Activated CD4-positive, alpha-beta T cell treated with anti-CD3 and anti-CD28 coated beads for 36 hours (primary cell): Measurements from ENCODE around the gene TRPM3. TPM values are rescaled to one million over a fixed set of nuclear protein-coding genes. Genes with fewer than 3 reads are reported as not detected.
A peak's percentile ranks its signal among the peaks of the same experiment; 100 is the strongest.

Experiments used
- ATAC-seq: fragments of 200-7000 bp; cut with Tn5 transposase; one replicate; pipeline ENCODE4 v1.10.0; 2021; ENCODE audit warnings: mild to moderate bottlenecking, moderate library complexity
- CTCF ChIA-PET: fragments of 350-600 bp; sonication (Branson Sonifier 250); formaldehyde crosslinking; loops from one replicate; lab custom pipeline; 2021; ENCODE audit warnings: antibody characterized with exemption; lab: Charles Lee
- POLR2A ChIA-PET: fragments of 350-600 bp; sonication (Branson Sonifier 250); formaldehyde crosslinking; loops from one replicate; lab custom pipeline; 2021; ENCODE audit warnings: antibody characterized with exemption, inconsistent platforms; lab: Charles Lee
- DNase-seq: peaks from one replicate; pipeline ENCODE4 v3.0.0-alpha.2; 2020
- H3K27ac Mint-ChIP-seq: one replicate; pipeline ENCODE4 v1.8.0; 2021; ENCODE audit warnings: mixed read lengths
- H3K27me3 Mint-ChIP-seq: one replicate; pipeline ENCODE4 v1.8.0; 2021; ENCODE audit warnings: mixed read lengths
- H3K36me3 Mint-ChIP-seq: one replicate; pipeline ENCODE4 v1.8.0; 2021; ENCODE audit warnings: low read depth, mixed read lengths
- H3K4me1 Mint-ChIP-seq: one replicate; pipeline ENCODE4 v1.8.0; 2021; ENCODE audit warnings: mixed read lengths
- H3K4me3 Mint-ChIP-seq: one replicate; pipeline ENCODE4 v1.8.0; 2021; ENCODE audit warnings: mild to moderate bottlenecking, moderate library complexity, mixed read lengths
- H3K9me3 Mint-ChIP-seq: one replicate; pipeline ENCODE4 v1.8.0; 2021; ENCODE audit warnings: low read depth, mixed read lengths
- intact Hi-C, 2 experiments: fragments of 100-400 bp; cut with DNase I in 1 of 2; cut with micrococcal nuclease in 1 of 2; formaldehyde crosslinking; loops; one replicate each; pipeline versions ENCODE4 v1.14.2 to v1.15.1; 2022 to 2024; cut with DNase I, micrococcal nuclease
- total RNA-seq, 2 experiments: library from RNA; stranded (reverse); gene quantifications; one replicate each; pipeline ENCODE4 v1.2.3, GENCODE V29; 2021

The TRPM3 gene
- total RNA-seq, 2 experiments from 2014 or later = not detected

GRCh38 chr9:70493029-70493428, 628.4 kb downstream of the TRPM3 start:
- no peak overlapping the region for H3K27ac Mint-ChIP-seq
- POLR2A ChIA-PET = no interaction called here
- peaks cover 7% of the 10 kb centered on the region for H3K27me3 Mint-ChIP-seq
- H3K9me3 Mint-ChIP-seq = no peaks in the 10 kb centered on the region
- peaks cover 16% of the 10 kb centered on the region for H3K4me1 Mint-ChIP-seq
- CTCF ChIA-PET = no interaction called here
- H3K4me3 Mint-ChIP-seq = no peak overlapping the region
- ATAC-seq (no peak), DNase-seq (no peak)
- H3K36me3 Mint-ChIP-seq = no peaks in the 10 kb centered on the region
- intact Hi-C loops = no loop called here

GRCh38 chr9:70492319-70492777, 629.1 kb downstream of the TRPM3 start:
- no peak overlapping the region for H3K27ac Mint-ChIP-seq
- ChIA-PET POLR2A (no interaction called here), CTCF (no interaction called here)
- ATAC-seq (no peak), DNase-seq (no peak)
- intact Hi-C loops = loop anchor here in 1 of 2 experiments (1.0 kb wide), 1 partner anchor 15 kb away; no protein-coding TSS in a partner anchor
- peaks cover 16% of the 10 kb centered on the region for H3K4me1 Mint-ChIP-seq
- no peaks in the 10 kb centered on the region for H3K36me3 Mint-ChIP-seq
- H3K9me3 Mint-ChIP-seq = no peaks in the 10 kb centered on the region
- H3K27me3 Mint-ChIP-seq = peaks cover 7% of the 10 kb centered on the region
- no peak overlapping the region for H3K4me3 Mint-ChIP-seq

GRCh38 chr9:70491426-70492318, 629.7 kb downstream of the TRPM3 start:
- CTCF ChIA-PET = no interaction called here
- ATAC-seq = no peak
- H3K36me3 Mint-ChIP-seq = no peaks in the 10 kb centered on the region

GRCh38 chr9:70490478-70490877, 630.9 kb downstream of the TRPM3 start:
- Mint-ChIP-seq H3K27me3 (peaks cover 7% of the 10 kb centered on the region), H3K4me1 (peaks cover 14% of the 10 kb centered on the region), H3K9me3 (no peaks in the 10 kb centered on the region), H3K27ac (no peak overlapping the region), H3K4me3 (no peak overlapping the region), H3K36me3 (no peaks in the 10 kb centered on the region)
- POLR2A ChIA-PET = no interaction called here
- DNase-seq (no peak), ATAC-seq (peak; percentile 73)
- intact Hi-C loops = loop anchor here in 1 of 2 experiments (2.0 kb wide), 1 partner anchor 150 kb away; no protein-coding TSS in a partner anchor
- CTCF ChIA-PET = no interaction called here

More at GRCh38 chr9:70491426-70492318, 629.7 kb downstream of the TRPM3 start:
- intact Hi-C loops = loop anchor here in 1 of 2 experiments (1.0 to 2.0 kb wide), 2 partner anchors 14 to 151 kb away; no protein-coding TSS in a partner anchor
- peak; percentile 11 for DNase-seq
- H3K9me3 Mint-ChIP-seq = no peaks in the 10 kb centered on the region
- no peak overlapping the region for H3K4me3 Mint-ChIP-seq
- no peak overlapping the region for H3K27ac Mint-ChIP-seq
- peaks cover 16% of the 10 kb centered on the region for H3K4me1 Mint-ChIP-seq
- POLR2A ChIA-PET = no interaction called here
- peaks cover 7% of the 10 kb centered on the region for H3K27me3 Mint-ChIP-seq

- H3K4me3 Mint-ChIP-seq = no peak overlapping the region
- no peak for ATAC-seq
- H3K4me1 Mint-ChIP-seq = peaks cover 13% of the 10 kb centered on the region
- H3K27ac Mint-ChIP-seq = no peak overlapping the region
- no peak for DNase-seq
- H3K36me3 Mint-ChIP-seq = no peaks in the 10 kb centered on the region
- H3K9me3 Mint-ChIP-seq = no peaks in the 10 kb centered on the region
- peaks cover under 1% of the 10 kb centered on the region for H3K27me3 Mint-ChIP-seq
- ChIA-PET POLR2A (no interaction called here), CTCF (interaction anchor here (0.7 to 1.1 kb wide), 2 partner anchors 89 to 113 kb away, joined by 3 to 4 read pairs; no protein-coding TSS in a partner anchor)
- intact Hi-C loops = loop anchor here (5.0 kb wide), 2 partner anchors 114 to 131 kb away; no protein-coding TSS in a partner anchor
Observed at GRCh38 chr9:70488793-70489105, 632.7 kb downstream of the TRPM3 start.

- Mint-ChIP-seq H3K4me3 (no peak overlapping the region), H3K27me3 (no peaks in the 10 kb centered on the region), H3K9me3 (no peaks in the 10 kb centered on the region), H3K36me3 (no peaks in the 10 kb centered on the region), H3K4me1 (peaks cover 13% of the 10 kb centered on the region), H3K27ac (no peak overlapping the region)
- no peak for ATAC-seq
- ChIA-PET CTCF (interaction anchor here (1.1 kb wide), 1 partner anchor 114 kb away, joined by 4 read pairs; no protein-coding TSS in a partner anchor), POLR2A (no interaction called here)
- intact Hi-C loops = loop anchor here (5.0 kb wide), 2 partner anchors 114 to 131 kb away; no protein-coding TSS in a partner anchor
- DNase-seq = no peak
Observed at GRCh38 chr9:70488098-70488792, 633.2 kb downstream of the TRPM3 start.

GRCh38 chr9:70486127-70486526, 635.3 kb downstream of the TRPM3 start:
- intact Hi-C loops = loop anchor here (5.0 kb wide), 2 partner anchors 116 to 129 kb away; no protein-coding TSS in a partner anchor
- DNase-seq (no peak), ATAC-seq (no peak)
- H3K9me3 Mint-ChIP-seq = no peaks in the 10 kb centered on the region
- H3K4me1 Mint-ChIP-seq = peaks cover 9% of the 10 kb centered on the region
- no peaks in the 10 kb centered on the region for H3K36me3 Mint-ChIP-seq
- CTCF ChIA-PET = interaction anchor here (1.2 kb wide), 1 partner anchor 12 kb away, joined by 3 read pairs; no protein-coding TSS in a partner anchor
- H3K4me3 Mint-ChIP-seq = no peak overlapping the region
- H3K27ac Mint-ChIP-seq = no peak overlapping the region
- POLR2A ChIA-PET = no interaction called here
- H3K27me3 Mint-ChIP-seq = no peaks in the 10 kb centered on the region

- POLR2A ChIA-PET = interaction anchor here (1.1 kb wide), 1 partner anchor 64 kb away, joined by 3 read pairs; no protein-coding TSS in a partner anchor
- no peak for DNase-seq
- intact Hi-C loops = loop anchor here (2.0 to 5.0 kb wide), 3 partner anchors 117 to 145 kb away; no protein-coding TSS in a partner anchor
- no peaks in the 10 kb centered on the region for H3K9me3 Mint-ChIP-seq
- H3K4me1 Mint-ChIP-seq = peaks cover 9% of the 10 kb centered on the region
- no peak overlapping the region for H3K4me3 Mint-ChIP-seq
- H3K27ac Mint-ChIP-seq = no peak overlapping the region
- CTCF ChIA-PET = interaction anchor here (1.0 to 1.7 kb wide), 5 partner anchors 15 to 117 kb away, joined by 3 to 10 read pairs (median 3); no protein-coding TSS in a partner anchor
- ATAC-seq = no peak
- no peaks in the 10 kb centered on the region for H3K27me3 Mint-ChIP-seq
- H3K36me3 Mint-ChIP-seq = no peaks in the 10 kb centered on the region
Observed at GRCh38 chr9:70485273-70485858, 636.1 kb downstream of the TRPM3 start.

- ChIA-PET POLR2A (interaction anchor here (1.1 kb wide), 1 partner anchor 64 kb away, joined by 3 read pairs; no protein-coding TSS in a partner anchor), CTCF (interaction anchor here (0.6 to 1.7 kb wide), 7 partner anchors 14 to 118 kb away, joined by 3 to 10 read pairs (median 3); no protein-coding TSS in a partner anchor)
- no peaks in the 10 kb centered on the region for H3K36me3 Mint-ChIP-seq
- H3K9me3 Mint-ChIP-seq = no peaks in the 10 kb centered on the region
- H3K27me3 Mint-ChIP-seq = no peaks in the 10 kb centered on the region
- H3K4me3 Mint-ChIP-seq = no peak overlapping the region
- DNase-seq = no peak
- intact Hi-C loops = loop anchor here (2.0 to 5.0 kb wide), 4 partner anchors 62 to 144 kb away; no protein-coding TSS in a partner anchor
- ATAC-seq = peak; percentile 63
- H3K4me1 Mint-ChIP-seq = peaks cover 9% of the 10 kb centered on the region
- no peak overlapping the region for H3K27ac Mint-ChIP-seq
Observed at GRCh38 chr9:70484232-70485130, 636.9 kb downstream of the TRPM3 start.

GRCh38 chr9:70481471-70481870, 640.0 kb downstream of the TRPM3 start:
- ChIA-PET CTCF (no interaction called here), POLR2A (no interaction called here)
- Mint-ChIP-seq H3K27ac (no peak overlapping the region), H3K27me3 (no peaks in the 10 kb centered on the region), H3K4me1 (peaks cover 9% of the 10 kb centered on the region), H3K36me3 (no peaks in the 10 kb centered on the region), H3K9me3 (no peaks in the 10 kb centered on the region), H3K4me3 (no peak overlapping the region)
- intact Hi-C loops = loop anchor here in 1 of 2 experiments (5.0 kb wide), 1 partner anchor 59 kb away; no protein-coding TSS in a partner anchor
- no peak for ATAC-seq
- DNase-seq = no peak
